OCI-LY1 (cell line): ENCODE measurements around the gene COL9A2.

Experiments used
- H2AFZ ChIP-seq: fragments of 200-600 bp; sonication (generic), shearing (Covaris generic); 2 replicates; pipeline ENCODE4 v1.6.0; 2014; ENCODE audit warnings: antibody characterized with exemption, mild to moderate bottlenecking, low read length
- H3F3A ChIP-seq: fragments of 200-600 bp; sonication (generic), shearing (Covaris generic); 2 replicates; pipeline ENCODE4 v1.6.0; 2014; ENCODE audit warnings: mild to moderate bottlenecking, antibody characterized with exemption, low read length, moderate library complexity; ENCODE audit not compliant: insufficient read depth
- H3K27ac ChIP-seq: fragments of 200-600 bp; sonication (generic); 2 replicates; pipeline ENCODE4 v1.5.1; 2014; ENCODE audit warnings: low read length, mixed run types, mild to moderate bottlenecking, low read depth; ENCODE audit not compliant: poor library complexity, severe bottlenecking
- H3K27me3 ChIP-seq: fragments of 200-600 bp; sonication (generic); 2 replicates; pipeline ENCODE4 v1.6.0; 2014; ENCODE audit warnings: antibody characterized with exemption, mild to moderate bottlenecking, low read length, moderate library complexity; ENCODE audit not compliant: insufficient read depth
- H3K36me3 ChIP-seq: fragments of 200-600 bp; sonication (generic); 2 replicates; pipeline ENCODE4 v1.6.1; 2014; ENCODE audit warnings: mild to moderate bottlenecking, antibody characterized with exemption, low read length, moderate library complexity, mixed read lengths; ENCODE audit not compliant: insufficient read depth
- H3K4me1 ChIP-seq: fragments of 200-600 bp; sonication (generic); 2 replicates; pipeline ENCODE4 v1.5.1; 2014; ENCODE audit warnings: mild to moderate bottlenecking, low read length, moderate library complexity; ENCODE audit not compliant: insufficient read depth, severe bottlenecking
- H3K4me2 ChIP-seq: fragments of 200-600 bp; sonication (generic), shearing (Covaris generic); 2 replicates; pipeline ENCODE4 v1.6.1; 2014; ENCODE audit warnings: low read length
- H3K4me3 ChIP-seq: fragments of 200-600 bp; sonication (generic); 2 replicates; pipeline ENCODE4 v1.5.1; 2014; ENCODE audit warnings: low read length, low read depth, mild to moderate bottlenecking, mixed read lengths; ENCODE audit not compliant: poor library complexity, severe bottlenecking
- H3K79me2 ChIP-seq: fragments of 200-600 bp; shearing (Covaris generic); 2 replicates; pipeline ENCODE4 v1.6.1; 2016; ENCODE audit warnings: mixed run types, low read length, mixed read lengths; ENCODE audit not compliant: insufficient read depth
- H3K9ac ChIP-seq: fragments of 200-600 bp; sonication (generic), shearing (Covaris generic); 2 replicates; pipeline ENCODE4 v1.6.1; 2014; ENCODE audit warnings: mild to moderate bottlenecking, low read length, mixed read lengths
- H3K9me2 ChIP-seq: fragments of 200-600 bp; sonication (generic), shearing (Covaris generic); 2 replicates; pipeline ENCODE4 v1.6.1; 2014; ENCODE audit warnings: low read depth, mild to moderate bottlenecking, low read length, mixed read lengths
- H3K9me3 ChIP-seq: fragments of 200-600 bp; shearing (Covaris generic); 2 replicates; pipeline ENCODE4 v1.6.1; 2014; ENCODE audit warnings: low read length, mixed read lengths
- H4K20me1 ChIP-seq: fragments of 200-600 bp; sonication (generic), shearing (Covaris generic); 2 replicates; pipeline ENCODE4 v1.6.0; 2016; ENCODE audit warnings: mild to moderate bottlenecking, low read length; ENCODE audit not compliant: insufficient read depth
- EZH2 ChIP-seq: fragments of 200-600 bp; sonication (generic), shearing (Covaris generic); IDR thresholded peaks from 2 replicates; pipeline ENCODE4 v1.8.0; 2017; ENCODE audit warnings: borderline replicate concordance, mixed run types, mild to moderate bottlenecking, antibody characterized with exemption, low read length, moderate library complexity, mixed read lengths
- TF ChIP-seq, protein P1 (sequence below): fragments of 200-600 bp; sonication (generic), shearing (Covaris generic); IDR thresholded peaks from 2 replicates; pipeline ENCODE4 v1.5.1; 2017; ENCODE audit warnings: mild to moderate bottlenecking, antibody characterized with exemption, low read length, moderate library complexity, mixed read lengths

The COL9A2 gene

GRCh38 chr1:40339420-40340323 lies 22.6 kb upstream of the COL9A2 start:
- no peaks in the 10 kb centered on the region for H3K27me3 ChIP-seq

DNA sequence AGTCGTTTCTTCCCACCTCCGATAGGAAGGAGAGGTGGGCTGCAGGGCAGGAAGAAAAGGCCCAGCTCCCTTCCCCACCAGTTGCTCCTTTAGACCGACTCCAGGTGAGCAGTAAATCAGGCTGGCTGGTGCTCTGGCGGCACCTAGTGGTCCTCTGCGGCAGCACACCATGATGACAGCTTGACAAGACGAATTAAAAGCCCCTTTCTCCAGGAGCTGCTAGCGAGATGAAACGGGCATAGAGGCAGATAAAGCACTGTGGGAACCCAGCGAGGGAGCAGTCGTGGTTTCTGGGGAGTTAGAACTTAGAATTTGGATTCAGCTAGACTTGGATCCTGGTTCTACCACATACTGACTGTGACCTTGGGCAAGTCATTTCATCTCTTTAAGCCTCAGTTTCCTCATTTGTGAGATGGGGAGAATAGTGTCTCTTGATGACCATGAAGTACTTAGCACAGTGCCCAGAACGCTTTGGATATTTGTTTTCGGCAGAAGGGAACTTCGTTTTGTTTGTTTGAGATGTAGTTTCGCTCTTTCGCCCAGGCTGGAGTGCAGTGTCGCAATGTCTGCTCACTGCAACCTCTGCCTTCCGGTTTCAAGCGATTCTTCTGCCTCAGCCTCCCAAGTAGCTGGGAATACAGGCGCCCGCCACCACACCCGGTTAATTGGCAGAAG lies 21.8 kb upstream of the COL9A2 start:
- Histone ChIP-seq H3K4me3 (no peak overlapping the region), H3K27ac (no peak overlapping the region), H3K9ac (no peak overlapping the region), H3K4me2 (peak overlapping the region; percentile 30; the same call in 1 of the 2 replicates), H3K36me3 (no peaks in the 10 kb centered on the region), H4K20me1 (no peaks in the 10 kb centered on the region), H3K4me1 (no peaks in the 10 kb centered on the region), H3K9me3 (no peaks in the 10 kb centered on the region), H3K27me3 (no peaks in the 10 kb centered on the region), H3K79me2 (no peaks in the 10 kb centered on the region), H3F3A (no peaks in the 10 kb centered on the region), H3K9me2 (no peaks in the 10 kb centered on the region), H2AFZ (no peak overlapping the region)
- TF ChIP-seq, protein P1, sequence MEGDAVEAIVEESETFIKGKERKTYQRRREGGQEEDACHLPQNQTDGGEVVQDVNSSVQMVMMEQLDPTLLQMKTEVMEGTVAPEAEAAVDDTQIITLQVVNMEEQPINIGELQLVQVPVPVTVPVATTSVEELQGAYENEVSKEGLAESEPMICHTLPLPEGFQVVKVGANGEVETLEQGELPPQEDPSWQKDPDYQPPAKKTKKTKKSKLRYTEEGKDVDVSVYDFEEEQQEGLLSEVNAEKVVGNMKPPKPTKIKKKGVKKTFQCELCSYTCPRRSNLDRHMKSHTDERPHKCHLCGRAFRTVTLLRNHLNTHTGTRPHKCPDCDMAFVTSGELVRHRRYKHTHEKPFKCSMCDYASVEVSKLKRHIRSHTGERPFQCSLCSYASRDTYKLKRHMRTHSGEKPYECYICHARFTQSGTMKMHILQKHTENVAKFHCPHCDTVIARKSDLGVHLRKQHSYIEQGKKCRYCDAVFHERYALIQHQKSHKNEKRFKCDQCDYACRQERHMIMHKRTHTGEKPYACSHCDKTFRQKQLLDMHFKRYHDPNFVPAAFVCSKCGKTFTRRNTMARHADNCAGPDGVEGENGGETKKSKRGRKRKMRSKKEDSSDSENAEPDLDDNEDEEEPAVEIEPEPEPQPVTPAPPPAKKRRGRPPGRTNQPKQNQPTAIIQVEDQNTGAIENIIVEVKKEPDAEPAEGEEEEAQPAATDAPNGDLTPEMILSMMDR: peak; percentile 99
- TF ChIP-seq EZH2: no peak

More at GRCh38 chr1:40339420-40340323, 22.6 kb upstream of the COL9A2 start:
- no peak overlapping the region for H3K27ac ChIP-seq
- H3K4me3 ChIP-seq: no peak overlapping the region
- no peaks in the 10 kb centered on the region for H3K4me1 ChIP-seq
- H3K79me2 ChIP-seq: no peaks in the 10 kb centered on the region
- H2AFZ ChIP-seq: no peak overlapping the region
- H3K36me3 ChIP-seq: no peaks in the 10 kb centered on the region
- no peaks in the 10 kb centered on the region for H4K20me1 ChIP-seq
- no peak overlapping the region for H3K9ac ChIP-seq
- H3K9me2 ChIP-seq: no peaks in the 10 kb centered on the region
- H3K9me3 ChIP-seq: no peaks in the 10 kb centered on the region
- H3K4me2 ChIP-seq: no peak overlapping the region
- no peak for TF ChIP-seq EZH2
- TF ChIP-seq, protein P1: no peak
- H3F3A ChIP-seq: no peaks in the 10 kb centered on the region

GRCh38 chr1:40337443-40337842 lies 20.4 kb upstream of the COL9A2 start:
- no peak overlapping the region for H3K4me3 ChIP-seq
- H4K20me1 ChIP-seq: no peaks in the 10 kb centered on the region
- H3K9me3 ChIP-seq: no peaks in the 10 kb centered on the region
- no peak overlapping the region for H3K9ac ChIP-seq
- H3K4me2 ChIP-seq: no peak overlapping the region
- no peak overlapping the region for H3K27ac ChIP-seq
- no peaks in the 10 kb centered on the region for H3K79me2 ChIP-seq
- H3K27me3 ChIP-seq: no peaks in the 10 kb centered on the region
- no peaks in the 10 kb centered on the region for H3F3A ChIP-seq
- H3K9me2 ChIP-seq: no peaks in the 10 kb centered on the region
- TF ChIP-seq, protein P1: no peak
- no peak for TF ChIP-seq EZH2
- H3K4me1 ChIP-seq: no peaks in the 10 kb centered on the region
- H3K36me3 ChIP-seq: no peaks in the 10 kb centered on the region
- no peak overlapping the region for H2AFZ ChIP-seq
